ENCODE measurements around the gene CACNA1H.

Gene CACNA1H

GRCh38 chr16:1152651-1153259, at the start of gene CACNA1H:
CACNA1H (plus strand) TSS chr16:1153106; CDS start chr16:1153738, 632 bp downstream.
- no peak for DNase-seq

- no peak for DNase-seq
Observed at GRCh38 chr16:1103636-1103980, 49.3 kb upstream of the CACNA1H start.

- peak; percentile 40 for DNase-seq
Observed at GRCh38 chr16:1105888-1106620, 46.9 kb upstream of the CACNA1H start.

GRCh38 chr16:1106659-1107058, 46.2 kb upstream of the CACNA1H start:
- no peak for DNase-seq

GRCh38 chr16:1107141-1107540, 45.8 kb upstream of the CACNA1H start:
- DNase-seq, result no peak

GRCh38 chr16:1107731-1108130, 45.2 kb upstream of the CACNA1H start:
- DNase-seq, result no peak

GRCh38 chr16:1108299-1109252, 44.3 kb upstream of the CACNA1H start:
- no peak for DNase-seq

- DNase-seq, result no peak
Observed at GRCh38 chr16:1109648-1110047, 43.3 kb upstream of the CACNA1H start.

GRCh38 chr16:1112506-1113184, 40.3 kb upstream of the CACNA1H start:
- no peak for DNase-seq

GRCh38 chr16:1113489-1113888, 39.4 kb upstream of the CACNA1H start:
- DNase-seq, result no peak

- DNase-seq, result no peak
Observed at GRCh38 chr16:1113889-1114526, 38.9 kb upstream of the CACNA1H start.

GRCh38 chr16:1116693-1117077, 36.2 kb upstream of the CACNA1H start:
- no peak for DNase-seq

- no peak for DNase-seq
Observed at GRCh38 chr16:1117176-1117900, 35.6 kb upstream of the CACNA1H start.

GRCh38 chr16:1117926-1118325, 35.0 kb upstream of the CACNA1H start:
- no peak for DNase-seq

GRCh38 chr16:1119129-1119528, 33.8 kb upstream of the CACNA1H start:
- DNase-seq, result no peak

- DNase-seq, result no peak
Observed at GRCh38 chr16:1119766-1120576, 32.9 kb upstream of the CACNA1H start.

GRCh38 chr16:1120577-1120941, 32.3 kb upstream of the CACNA1H start:
- no peak for DNase-seq

- no peak for DNase-seq
Observed at GRCh38 chr16:1121009-1121408, 31.9 kb upstream of the CACNA1H start.

GRCh38 chr16:1121601-1122397, 31.1 kb upstream of the CACNA1H start:
- no peak for DNase-seq

- no peak for DNase-seq
Observed at GRCh38 chr16:1122398-1122765, 30.5 kb upstream of the CACNA1H start.
